ENCODE measurements around the gene RFNG. TPM values are rescaled to one million over a fixed set of nuclear protein-coding genes. Genes with fewer than 3 reads are reported as not detected.

RFNG gene
- total RNA-seq, 1 experiment from 2014 or later: 43.4 TPM

DNA sequence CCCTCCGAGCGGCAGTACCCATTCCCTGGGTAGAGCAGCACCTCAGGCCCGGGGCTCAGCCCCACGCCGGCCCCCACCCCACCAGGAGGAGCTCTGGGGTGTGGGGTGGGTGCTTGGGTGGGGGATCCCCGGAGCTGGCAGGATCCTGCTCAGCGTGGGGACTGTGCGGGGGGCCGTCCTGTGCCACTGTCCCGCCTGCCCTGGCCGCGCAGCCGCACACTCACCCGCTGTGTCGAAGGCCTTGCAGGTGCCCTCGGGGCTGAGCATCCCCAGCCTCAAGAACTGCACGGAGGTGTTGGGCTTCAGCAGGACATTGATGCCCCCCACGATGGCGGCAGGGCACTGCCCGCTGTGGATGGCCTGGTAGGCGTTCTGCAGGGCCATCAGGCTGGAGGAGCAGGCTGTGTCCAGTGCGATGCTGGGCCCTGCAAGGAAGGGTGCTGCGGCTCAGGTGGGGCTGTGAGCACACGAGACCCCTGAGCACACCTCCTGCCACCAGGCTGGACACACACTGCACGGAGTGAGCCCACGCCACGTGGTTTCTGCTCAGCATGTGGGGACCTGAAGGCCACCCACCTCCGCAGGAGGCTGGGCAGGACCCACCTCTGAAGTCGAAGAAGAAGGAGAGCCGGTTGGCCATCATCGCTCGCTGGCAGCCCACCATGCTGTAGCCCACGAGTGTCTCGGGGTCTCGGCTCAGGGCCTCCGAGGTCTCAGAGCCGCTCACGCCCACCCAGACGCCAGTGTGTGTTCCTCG is 41.6 kb upstream of the RFNG start:
- H3K27me3 ChIP-seq (ENCODE audit: control insufficient read depth, insufficient read depth, low read length): no peaks in the 10 kb centered on the region
- H3K4me3 ChIP-seq (ENCODE audit: low read depth in 2 of 2, low read length in 2 of 2): no peak overlapping the region
- in situ Hi-C loops (cut with HindIII; ENCODE audit: low pct_unique_long_range_greater_than_20kb, low sequenced_read_pairs) (no loop called here), intact Hi-C loops (cut with micrococcal nuclease; ENCODE audit: unreplicated experiment) (no loop called here)
- TF ChIP-seq REST (IDR thresholded peaks at IDR 0.05; ENCODE audit: insufficient read depth in 1 of 2, low read depth in 2 of 2, low read length in 1 of 2) (no peak), TCF7L2 (IDR thresholded peaks at IDR 0.05; ENCODE audit: low read depth, low read length) (no peak), SIN3A (IDR thresholded peaks at IDR 0.05; ENCODE audit: borderline replicate concordance, insufficient read depth, low read depth, low read length) (no peak), POLR2AphosphoS5 (IDR thresholded peaks at IDR 0.05; ENCODE audit: low read depth, low read length) (no peak)
- TF ChIP-seq, protein P1, sequence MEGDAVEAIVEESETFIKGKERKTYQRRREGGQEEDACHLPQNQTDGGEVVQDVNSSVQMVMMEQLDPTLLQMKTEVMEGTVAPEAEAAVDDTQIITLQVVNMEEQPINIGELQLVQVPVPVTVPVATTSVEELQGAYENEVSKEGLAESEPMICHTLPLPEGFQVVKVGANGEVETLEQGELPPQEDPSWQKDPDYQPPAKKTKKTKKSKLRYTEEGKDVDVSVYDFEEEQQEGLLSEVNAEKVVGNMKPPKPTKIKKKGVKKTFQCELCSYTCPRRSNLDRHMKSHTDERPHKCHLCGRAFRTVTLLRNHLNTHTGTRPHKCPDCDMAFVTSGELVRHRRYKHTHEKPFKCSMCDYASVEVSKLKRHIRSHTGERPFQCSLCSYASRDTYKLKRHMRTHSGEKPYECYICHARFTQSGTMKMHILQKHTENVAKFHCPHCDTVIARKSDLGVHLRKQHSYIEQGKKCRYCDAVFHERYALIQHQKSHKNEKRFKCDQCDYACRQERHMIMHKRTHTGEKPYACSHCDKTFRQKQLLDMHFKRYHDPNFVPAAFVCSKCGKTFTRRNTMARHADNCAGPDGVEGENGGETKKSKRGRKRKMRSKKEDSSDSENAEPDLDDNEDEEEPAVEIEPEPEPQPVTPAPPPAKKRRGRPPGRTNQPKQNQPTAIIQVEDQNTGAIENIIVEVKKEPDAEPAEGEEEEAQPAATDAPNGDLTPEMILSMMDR (IDR thresholded peaks at IDR 0.05): no peak
- ChIA-PET CTCF (no interaction called here), POLR2A (interaction anchor here (0.6 to 0.7 kb wide), 2 partner anchors 16 to 52 kb away, joined by 3 to 6 read pairs; no protein-coding TSS in a partner anchor)
- H3K4me1 ChIP-seq (ENCODE audit: control insufficient read depth, insufficient read depth, low read length): peaks cover 18% of the 10 kb centered on the region
- peaks cover 50% of the 10 kb centered on the region for H3K36me3 ChIP-seq (ENCODE audit: control insufficient read depth, insufficient read depth, low read length)
- H3K27ac ChIP-seq (ENCODE audit: low read length): no peak overlapping the region
- H3K9me3 ChIP-seq (ENCODE audit: control insufficient read depth, insufficient read depth, low read depth, low read length): no peaks in the 10 kb centered on the region
- no peak for DNase-seq (ENCODE audit: low read depth, low spot score)
- BruUV-seq (replicated peaks): no TSS peak
- no peak for ATAC-seq

DNA sequence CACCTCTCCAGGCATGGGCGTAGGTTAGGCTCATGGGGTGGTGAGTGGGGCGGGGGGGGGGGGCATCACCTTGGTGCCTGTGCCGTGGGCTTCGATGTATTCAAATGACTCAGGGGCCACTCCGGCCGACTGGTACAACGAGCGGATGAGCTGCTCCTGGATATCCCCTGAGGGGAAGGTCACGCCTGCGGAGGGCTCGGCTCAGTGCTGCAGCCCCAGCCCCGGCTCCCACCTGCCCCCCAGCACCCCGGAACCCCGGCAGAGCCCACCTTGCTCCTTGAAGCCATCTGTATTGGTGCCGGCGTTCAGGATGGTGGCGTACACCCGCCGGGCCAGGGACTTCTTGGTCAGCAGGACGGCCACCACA is 41.0 kb upstream of the RFNG start:
- CTCF ChIA-PET: no interaction called here
- TF ChIP-seq REST (IDR thresholded peaks at IDR 0.05; ENCODE audit: insufficient read depth in 1 of 2, low read depth in 2 of 2, low read length in 1 of 2) (no peak), POLR2AphosphoS5 (IDR thresholded peaks at IDR 0.05; ENCODE audit: low read depth, low read length) (no peak), SIN3A (IDR thresholded peaks at IDR 0.05; ENCODE audit: borderline replicate concordance, insufficient read depth, low read depth, low read length) (no peak), TCF7L2 (IDR thresholded peaks at IDR 0.05; ENCODE audit: low read depth, low read length) (no peak)
- TF ChIP-seq, protein P1 (IDR thresholded peaks at IDR 0.05): no peak
- peaks cover 50% of the 10 kb centered on the region for H3K36me3 ChIP-seq (ENCODE audit: control insufficient read depth, insufficient read depth, low read length)
- no peak for ATAC-seq
- no peak overlapping the region for H3K4me3 ChIP-seq (ENCODE audit: low read depth in 2 of 2, low read length in 2 of 2)
- peaks cover 18% of the 10 kb centered on the region for H3K4me1 ChIP-seq (ENCODE audit: control insufficient read depth, insufficient read depth, low read length)
- DNase-seq (ENCODE audit: low read depth, low spot score): no peak
- POLR2A ChIA-PET: interaction anchor here (0.6 to 0.7 kb wide), 2 partner anchors 15 to 53 kb away, joined by 3 to 6 read pairs; no protein-coding TSS in a partner anchor
- intact Hi-C loops (cut with micrococcal nuclease; ENCODE audit: unreplicated experiment): no loop called here
- BruUV-seq (replicated peaks): no TSS peak
- in situ Hi-C loops (cut with HindIII; ENCODE audit: low pct_unique_long_range_greater_than_20kb, low sequenced_read_pairs): no loop called here
- no peaks in the 10 kb centered on the region for H3K27me3 ChIP-seq (ENCODE audit: control insufficient read depth, insufficient read depth, low read length)
- no peak overlapping the region for H3K27ac ChIP-seq (ENCODE audit: low read length)
- H3K9me3 ChIP-seq (ENCODE audit: control insufficient read depth, insufficient read depth, low read depth, low read length): no peaks in the 10 kb centered on the region

Measured in Panc1 (cell line).